Endometrial microvascular endothelial cells (primary cell): Measurements from ENCODE around the gene WWC1. TPM values are rescaled to one million over a fixed set of nuclear protein-coding genes. Genes with fewer than 3 reads are reported as not detected.
"Not testable (repeated sequence)": the region's sequence is repeated elsewhere in the genome, so short reads cannot be mapped to it uniquely, and the experiment has no call there.

Experiments
- in situ Hi-C: cut with HindIII; loops from 2 replicates; pipeline ENCODE4 v1.10.0; 2017; ENCODE audit warnings: low sequenced_read_pairs, low pct_unique_long_range_greater_than_20kb; ENCODE audit errors: inconsistent ontology term
- total RNA-seq: library from RNA; depleted of rRNA; stranded (reverse); fragments of >200 nt; gene quantifications from one replicate; pipeline ENCODE4 v1.2.3, GENCODE V29; 2015; ENCODE audit errors: inconsistent ontology term

The WWC1 gene
- total RNA-seq, 1 donor from 2014 or later = not detected

- in situ Hi-C loops = no loop called here
These were observed 6.6 kb upstream of the WWC1 start for GRCh38 chr5:168284809-168285208.

- in situ Hi-C loops = no loop called here
These were observed 5.7 kb upstream of the WWC1 start for GRCh38 chr5:168285696-168286095.

- in situ Hi-C loops = no loop called here
These were observed 5.1 kb upstream of the WWC1 start for GRCh38 chr5:168286386-168286785.

GRCh38 chr5:168286863-168287262 lies 4.6 kb upstream of the WWC1 start:
- in situ Hi-C loops = not testable (repeated sequence)

GRCh38 chr5:168287362-168287761 lies 4.1 kb upstream of the WWC1 start:
- in situ Hi-C loops = no loop called here

GRCh38 chr5:168288349-168289245 lies 2.8 kb upstream of the WWC1 start:
- in situ Hi-C loops = no loop called here

GRCh38 chr5:168290902-168291341 lies 523 bp upstream of the WWC1 start:
- in situ Hi-C loops = no loop called here

- in situ Hi-C loops = no loop called here
These were observed 730 bp downstream of the WWC1 start for GRCh38 chr5:168291964-168292785.

- in situ Hi-C loops = no loop called here
These were observed 1.6 kb downstream of the WWC1 start for GRCh38 chr5:168292786-168293696.

- in situ Hi-C loops = no loop called here
These were observed 4.2 kb downstream of the WWC1 start for GRCh38 chr5:168295574-168296201.

- in situ Hi-C loops = no loop called here
These were observed 5.2 kb downstream of the WWC1 start for GRCh38 chr5:168296682-168297081.

GRCh38 chr5:168298949-168299348 lies 7.5 kb downstream of the WWC1 start:
- in situ Hi-C loops = no loop called here

- in situ Hi-C loops = no loop called here
These were observed 7.9 kb downstream of the WWC1 start for GRCh38 chr5:168299372-168299771.

GRCh38 chr5:168300326-168301182 lies 9.1 kb downstream of the WWC1 start:
- in situ Hi-C loops = no loop called here

- in situ Hi-C loops = no loop called here
These were observed 10.3 kb downstream of the WWC1 start for GRCh38 chr5:168301593-168302390.

GRCh38 chr5:168302785-168303184 lies 11.3 kb downstream of the WWC1 start:
- in situ Hi-C loops = no loop called here
